H1 (cell line): ENCODE measurements around the gene TTC31. TPM values are rescaled to one million over a fixed set of nuclear protein-coding genes. Genes with fewer than 3 reads are reported as not detected.
A peak's percentile ranks its signal among the peaks of the same experiment; 100 is the strongest.

Source experiments
- CTCF ChIA-PET: fragments of 300-600 bp; sonication (Branson Sonifier 250); formaldehyde crosslinking; loops from one replicate; lab custom pipeline; 2021; ENCODE audit not compliant: partially characterized antibody; lab: Charles Lee
- POLR2A ChIA-PET: fragments of 300-600 bp; sonication (Branson Sonifier 250); formaldehyde crosslinking; loops from one replicate; lab custom pipeline; 2021; ENCODE audit warnings: inconsistent platforms; ENCODE audit not compliant: partially characterized antibody; lab: Charles Lee
- DNase-seq, 2 experiments: peaks; one replicate each; pipeline versions ENCODE4 v3.0.0 to v3.0.0-alpha.2; 2010 to 2022; ENCODE audit warnings: low spot score in 2 of 2, low read depth in 1 of 2, mixed read lengths in 1 of 2
- FAIRE-seq: peaks from 2 replicates; lab custom pipeline; 2011; peaks lifted over from hg19 to GRCh38; lab: Jason Lieb, UNC
- H2AFZ ChIP-seq: 2 replicates; pipeline ENCODE4 v1.8.1; 2012; ENCODE audit warnings: low read length, inconsistent platforms
- H2AK5ac ChIP-seq: 2 replicates; pipeline ENCODE4 v1.6.1; 2013; ENCODE audit warnings: low read depth, low read length
- H2BK120ac ChIP-seq: replicated peaks from 2 replicates; pipeline ENCODE3; 2013; ENCODE audit warnings: low read depth, low read length, inconsistent platforms
- H2BK12ac ChIP-seq: 2 replicates; pipeline ENCODE4 v1.6.1; 2013; ENCODE audit warnings: low read depth, low read length
- H2BK15ac ChIP-seq: 2 replicates; pipeline ENCODE4 v1.6.1; 2013; ENCODE audit warnings: low read length
- H2BK20ac ChIP-seq: 2 replicates; pipeline ENCODE4 v1.6.1; 2013; ENCODE audit warnings: low read length
- H2BK5ac ChIP-seq: 2 replicates; pipeline ENCODE4 v1.6.1; 2013; ENCODE audit warnings: low read depth, low read length
- H3K14ac ChIP-seq: 2 replicates; pipeline ENCODE4 v1.6.1; 2013; ENCODE audit warnings: inconsistent platforms; ENCODE audit not compliant: insufficient read length
- H3K18ac ChIP-seq: 2 replicates; pipeline ENCODE4 v1.6.1; 2013; ENCODE audit warnings: low read length; ENCODE audit errors: extremely low read depth
- H3K23ac ChIP-seq: 2 replicates; pipeline ENCODE4 v1.6.1; 2013; ENCODE audit warnings: inconsistent platforms; ENCODE audit not compliant: insufficient read length
- H3K23me2 ChIP-seq: 2 replicates; pipeline ENCODE4 v1.6.1; 2013; ENCODE audit warnings: low read depth, low read length
- H3K27ac ChIP-seq: 2 replicates; pipeline ENCODE4 v1.6.1; 2011; ENCODE audit warnings: low read depth, low read length, inconsistent platforms
- H3K27me3 ChIP-seq, 4 experiments: replicated peaks in 1 of 4; 1 replicate in 1 of 4; 2 replicates in 3 of 4; pipeline versions ENCODE4 v1.6.1 to v1.8.1; 2011 to 2013; ENCODE audit warnings: low read length in 3 of 4, mild to moderate bottlenecking in 3 of 4, inconsistent platforms in 2 of 4, mixed read lengths in 2 of 4, moderate library complexity in 1 of 4; ENCODE audit not compliant: control insufficient read depth in 3 of 4, insufficient read depth in 3 of 4; ENCODE audit errors: extremely low read depth in 1 of 4
- H3K36me3 ChIP-seq, 4 experiments: 2 replicates each; pipeline versions ENCODE4 v1.6.1 to v1.8.1; 2011 to 2013; ENCODE audit warnings: mild to moderate bottlenecking in 4 of 4, low read length in 3 of 4, moderate library complexity in 2 of 4, control low read depth in 1 of 4, inconsistent platforms in 1 of 4; ENCODE audit not compliant: insufficient read depth in 4 of 4, control insufficient read depth in 2 of 4
- H3K4ac ChIP-seq: replicated peaks from 2 replicates; pipeline ENCODE3; 2013; ENCODE audit warnings: low read length, low read depth, mixed read lengths, inconsistent platforms; ENCODE audit not compliant: insufficient read length
- H3K4me1 ChIP-seq, 4 experiments: replicated peaks in 1 of 4; 1 replicate in 1 of 4; 2 replicates in 3 of 4; pipeline versions ENCODE4 v1.6.1 to v1.8.1; 2011 to 2013; ENCODE audit warnings: low read length in 3 of 4, inconsistent platforms in 2 of 4, mixed read lengths in 1 of 4; ENCODE audit not compliant: insufficient read depth in 4 of 4, control insufficient read depth in 3 of 4
- H3K4me2 ChIP-seq, 2 experiments: 2 replicates each; pipeline versions ENCODE4 v1.6.1 to v1.8.1; 2011 to 2013; ENCODE audit warnings: low read depth in 2 of 2, low read length in 2 of 2, control low read depth in 1 of 2, inconsistent platforms in 1 of 2, mild to moderate bottlenecking in 1 of 2; ENCODE audit not compliant: insufficient read depth in 1 of 2
- H3K4me3 ChIP-seq, 4 experiments: fragments of 200-600, 300-600 bp in 1 of 4; sonication (generic), shearing (Covaris generic), sonication (Bioruptor Twin) in 1 of 4; 2 replicates each; pipeline versions ENCODE4 v1.5.1 to v1.8.1; 2011 to 2016; ENCODE audit warnings: low read length in 4 of 4, low read depth in 3 of 4, control low read depth in 2 of 4, inconsistent platforms in 2 of 4, mild to moderate bottlenecking in 2 of 4, mixed read lengths in 1 of 4, moderate library complexity in 1 of 4; ENCODE audit not compliant: insufficient read depth in 2 of 4; ENCODE audit errors: extremely low read depth in 1 of 4
- H3K56ac ChIP-seq: replicated peaks from 2 replicates; pipeline ENCODE3; 2013; ENCODE audit warnings: low read depth, mild to moderate bottlenecking, mixed read lengths, low read length, inconsistent platforms; ENCODE audit not compliant: insufficient read length
- H3K79me1 ChIP-seq: 2 replicates; pipeline ENCODE4 v1.6.1; 2013; ENCODE audit warnings: low read depth, low read length, control low read depth
- H3K79me2 ChIP-seq, 2 experiments: 2 replicates each; pipeline versions ENCODE4 v1.6.1 to v1.8.1; 2012 to 2013; ENCODE audit warnings: low read length in 2 of 2, mild to moderate bottlenecking in 2 of 2, inconsistent platforms in 1 of 2; ENCODE audit not compliant: insufficient read depth in 2 of 2, control insufficient read depth in 1 of 2
- H3K9ac ChIP-seq, 4 experiments: replicated peaks in 1 of 4; 1 replicate in 1 of 4; 2 replicates in 3 of 4; pipeline versions ENCODE4 v1.6.1 to v1.8.1; 2011 to 2013; ENCODE audit warnings: low read depth in 3 of 4, low read length in 3 of 4, control low read depth in 2 of 4, mild to moderate bottlenecking in 2 of 4, moderate library complexity in 2 of 4, inconsistent platforms in 1 of 4; ENCODE audit errors: extremely low read depth in 1 of 4
- H3K9me3 ChIP-seq, 2 experiments: 2 replicates each; pipeline versions ENCODE4 v1.6.1 to v1.8.1; 2012 to 2013; ENCODE audit warnings: mild to moderate bottlenecking in 2 of 2, moderate library complexity in 2 of 2, control low read depth in 1 of 2, inconsistent platforms in 1 of 2, low read depth in 1 of 2, low read length in 1 of 2, mixed read lengths in 1 of 2; ENCODE audit not compliant: insufficient read depth in 2 of 2
- H4K20me1 ChIP-seq, 2 experiments: replicated peaks in 1 of 2; 2 replicates each; pipeline versions ENCODE3 to v1.8.1; 2011 to 2013; ENCODE audit warnings: inconsistent platforms in 2 of 2, low read length in 2 of 2, mild to moderate bottlenecking in 1 of 2; ENCODE audit not compliant: insufficient read depth in 2 of 2, control insufficient read depth in 1 of 2
- H4K5ac ChIP-seq: 2 replicates; pipeline ENCODE4 v1.6.1; 2013; ENCODE audit warnings: low read length, low read depth, mixed read lengths, inconsistent platforms; ENCODE audit not compliant: insufficient read length
- H4K8ac ChIP-seq: 2 replicates; pipeline ENCODE4 v1.8.0; 2013; ENCODE audit warnings: mild to moderate bottlenecking, moderate library complexity, low read length, inconsistent platforms; ENCODE audit not compliant: insufficient read depth; ENCODE audit errors: extremely low read depth
- H4K91ac ChIP-seq: replicated peaks from 2 replicates; pipeline ENCODE3; 2013; ENCODE audit warnings: low read length, mixed read lengths, inconsistent platforms; ENCODE audit not compliant: insufficient read length
- EZH2 ChIP-seq: fragments of 200-600 bp; sonication (generic); IDR thresholded peaks from 2 replicates; pipeline ENCODE4 v1.7.1; 2012; ENCODE audit warnings: low read depth, mild to moderate bottlenecking, moderate library complexity, low read length, inconsistent platforms; ENCODE audit not compliant: severe bottlenecking
- GABPA ChIP-seq: IDR thresholded peaks from 2 replicates; pipeline ENCODE4 v1.6.1; 2011; ENCODE audit warnings: mild to moderate bottlenecking, low read length, moderate library complexity, borderline replicate concordance; ENCODE audit not compliant: insufficient read depth
- MAX ChIP-seq: IDR thresholded peaks from 2 replicates; pipeline ENCODE4 v1.6.1; 2012; ENCODE audit warnings: inconsistent platforms
- RXRA ChIP-seq: IDR thresholded peaks from 2 replicates; pipeline ENCODE4 v1.6.1; 2011; ENCODE audit warnings: low read depth, mild to moderate bottlenecking, low read length, moderate library complexity; ENCODE audit not compliant: insufficient read depth
- SUZ12 ChIP-seq: fragments of 200-600 bp; sonication (generic); IDR thresholded peaks from 2 replicates; pipeline ENCODE4 v1.6.1; 2012; ENCODE audit warnings: mild to moderate bottlenecking, inconsistent platforms, low read length, moderate library complexity, mixed read lengths
- YY1 ChIP-seq: IDR thresholded peaks from 2 replicates; pipeline ENCODE4 v1.6.1; 2011; ENCODE audit warnings: low read depth, mild to moderate bottlenecking, low read length
- WGBS, 2 experiments: shearing (Covaris generic) in 1 of 2; methylation state at CpG; one replicate each; pipeline versions ENCODE4 v1.1.6 to v1.1.7; 2013 to 2015; ENCODE audit warnings: low lambda C conversion rate in 2 of 2, mixed read lengths in 2 of 2, inconsistent platforms in 1 of 2, low coverage in 1 of 2, missing lambda C conversion rate in 1 of 2; ENCODE audit not compliant: insufficient replicate concordance in 2 of 2, insufficient coverage in 1 of 2, insufficient read length in 1 of 2; ENCODE audit errors: extremely low coverage in 1 of 2, missing lambda C conversion rate in 1 of 2; 5-methylcytosine and 5-hydroxymethylcytosine counted together
- polyA plus RNA-seq, 7 experiments: library from polyadenylated mRNA; depleted of rRNA in 3 of 7; stranded (reverse) in 5 of 7; unstranded in 2 of 7; fragments of >200 nt in 5 of 7; fragments of 200-250 nt in 2 of 7; gene quantifications; 1 replicate in 5 of 7; 2 replicates in 1 of 7; 4 replicates in 1 of 7; pipeline versions ENCODE4 v1.2.1 to v1.2.3, GENCODE V29; 2011 to 2013; ENCODE audit warnings: missing spikeins in 2 of 7, mixed read lengths in 2 of 7
- total RNA-seq: library from RNA; stranded (reverse); fragmentation: NEBNext Ultra II Directional; extraction: Animal tissue kit (Norgen Biotek cat#: 25700); gene quantifications from 2 replicates; pipeline ENCODE4 v1.2.1, GENCODE V29; 2021

TTC31 gene
- total and polyA plus RNA-seq, 2 of the 8 experiments (the other 6 are each of a cell fraction or from before 2014, with no cell fraction given): 28.8 to 29.9 TPM

DNA sequence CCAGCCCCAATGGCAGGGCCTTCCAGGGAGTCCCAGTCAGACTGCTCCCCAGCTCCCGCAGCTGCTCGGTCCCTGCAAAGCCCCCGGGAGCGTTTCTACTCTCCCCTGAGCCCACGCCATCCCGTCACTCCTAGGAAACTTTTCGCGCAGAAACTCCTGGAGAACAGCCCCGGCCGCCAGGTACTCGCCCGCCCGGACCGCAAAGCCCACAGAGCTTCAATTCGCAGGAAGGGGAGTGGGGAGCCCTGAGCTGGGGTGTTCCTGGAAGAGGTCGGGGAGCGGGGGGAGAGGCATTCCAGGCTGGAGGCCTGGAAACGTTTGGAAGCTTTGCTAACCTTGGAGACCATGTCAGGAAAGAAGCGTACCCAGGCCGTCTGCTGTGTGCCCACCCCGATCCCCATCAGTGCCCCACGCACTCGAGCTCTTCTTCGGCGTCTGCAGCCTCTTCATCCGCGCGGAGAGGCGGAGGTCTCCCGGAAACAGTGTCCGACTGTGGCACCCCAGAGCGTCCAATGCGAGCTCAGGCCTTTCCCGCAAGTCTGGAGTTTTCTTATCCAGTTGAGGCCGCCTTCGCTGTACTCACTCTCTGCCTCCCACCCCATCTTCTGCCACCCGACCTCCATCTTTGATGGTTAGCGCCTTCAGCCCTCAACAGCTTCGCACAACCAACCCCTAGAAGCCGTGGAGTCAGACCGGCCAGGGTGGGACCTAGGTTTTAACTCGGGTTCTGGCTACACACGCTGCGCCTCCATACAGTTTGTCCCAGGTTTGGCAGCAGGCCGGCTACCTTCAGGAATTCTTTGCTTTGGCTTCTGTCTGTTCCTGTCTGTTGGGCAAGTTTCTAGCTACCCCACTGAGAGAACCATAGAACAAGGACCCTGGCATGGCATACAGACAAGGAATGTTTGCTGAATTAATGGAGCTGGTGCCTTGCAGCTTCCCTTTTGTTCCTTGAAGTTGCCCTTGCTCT lies 20.9 kb downstream of the TTC31 start:
- WGBS, 2 experiments: 9% methylated on average over 45 of the region's 45 CpGs; no CpG with 5 or more reads in 1 of the 2 experiments

More for the DNA sequence above, 20.9 kb downstream of the TTC31 start:
- no peak overlapping the region for H3K4ac ChIP-seq
- H3K36me3 ChIP-seq: peaks cover 0 to 9% (median 4%) of the 10 kb centered on the region in 4 experiments; a peak in 6 of 8 replicates
- peak overlapping the region; percentile 78 to 88 for H3K4me2 ChIP-seq
- POLR2A ChIA-PET: interaction anchor here (0.6 to 9.4 kb wide), 18 partner anchors 8 to 84 kb away, joined by 3 to 73 read pairs (median 6); partner anchors contain the start of genes AUP1, CCDC142, DQX1 and HTRA2
- no peak overlapping the region; the same call in 1 of the 2 replicates for H2AK5ac ChIP-seq
- peak in 1 of 2 experiments; percentile 67 for DNase-seq
- peaks cover 0 to 12% of the 10 kb centered on the region in 2 experiments for H4K20me1 ChIP-seq
- CTCF ChIA-PET: interaction anchor here (0.8 to 3.5 kb wide), 20 partner anchors 10 to 112 kb away, joined by 3 to 20 read pairs (median 3); partner anchors contain the start of genes CCDC142, DQX1, INO80B and TLX2
- H3K18ac ChIP-seq: peak overlapping the region; percentile 32
- H2BK20ac ChIP-seq: no peak overlapping the region
- H3K14ac ChIP-seq: no peak overlapping the region
- H3K4me3 ChIP-seq: peak overlapping the region; percentile 36 to 65 (median 54)
- no peaks in the 10 kb centered on the region for H3K9me3 ChIP-seq
- H3K23me2 ChIP-seq: peaks cover 34% of the 10 kb centered on the region
- no peak overlapping the region for H3K27ac ChIP-seq
- no peak overlapping the region for H2BK120ac ChIP-seq
- H3K9ac ChIP-seq: no peak overlapping the region; a peak in 2 of 7 replicates
- no peak overlapping the region for H2BK5ac ChIP-seq
- H4K8ac ChIP-seq: no peak overlapping the region; the same call in none of the 2 replicates
- H3K4me1 ChIP-seq: peaks cover 10 to 53% (median 36%) of the 10 kb centered on the region in 4 experiments
- TF ChIP-seq RXRA (no peak), SUZ12 (peak; percentile 28), YY1 (peak; percentile 30; the same call in 1 of the 2 replicates), MAX (no peak), EZH2 (peak; percentile 68), GABPA (peak; percentile 26; the same call in 1 of the 2 replicates)
- H2BK15ac ChIP-seq: no peak overlapping the region; the same call in 1 of the 2 replicates
- no peak overlapping the region for H2AFZ ChIP-seq
- no peak overlapping the region for H2BK12ac ChIP-seq
- peaks cover 0 to 3% of the 10 kb centered on the region in 2 experiments; a peak in 1 of 4 replicates for H3K79me2 ChIP-seq
- no peaks in the 10 kb centered on the region for H3K79me1 ChIP-seq
- FAIRE-seq: no peak
- no peak overlapping the region for H3K56ac ChIP-seq
- H3K23ac ChIP-seq: no peak overlapping the region
- H4K91ac ChIP-seq: peak overlapping the region; percentile 12
- no peak overlapping the region for H4K5ac ChIP-seq
- H3K27me3 ChIP-seq: peaks cover 58 to 81% (median 79%) of the 10 kb centered on the region in 4 experiments
